GM18505 (cell line): Measurements from ENCODE around the gene SRCAP.
"Not testable (repeated sequence)": the region's sequence is repeated elsewhere in the genome, so short reads cannot be mapped to it uniquely, and the experiment has no call there.

Experiments used
- ATAC-seq: cut with Tn5 transposase; IDR thresholded peaks from one replicate; pipeline ENCODE4 v1.9.1; 2021; ENCODE audit not compliant: unreplicated experiment
- POLR2A ChIP-seq: IDR thresholded peaks from 4 replicates; pipeline ENCODE4 v1.6.1; 2011; ENCODE audit warnings: borderline replicate concordance; ENCODE audit not compliant: insufficient read depth, insufficient read length; ENCODE audit errors: extremely low read depth

The SRCAP gene

GRCh38 chr16:30669026-30669902 is 29.7 kb upstream of the SRCAP start:
- ATAC-seq, result no peak
- no peak for TF ChIP-seq POLR2A

- ATAC-seq, result no peak
- no peak for TF ChIP-seq POLR2A
These were observed 28.8 kb upstream of the SRCAP start for GRCh38 chr16:30669903-30670824.

- no peak for ATAC-seq
- no peak for TF ChIP-seq POLR2A
These were observed 23.8 kb upstream of the SRCAP start for GRCh38 chr16:30675143-30675542.

GRCh38 chr16:30677931-30678585 is 20.9 kb upstream of the SRCAP start:
- no peak for ATAC-seq
- TF ChIP-seq POLR2A, result no peak

GRCh38 chr16:30678586-30678970 is 20.4 kb upstream of the SRCAP start:
- no peak for ATAC-seq
- no peak for TF ChIP-seq POLR2A

- ATAC-seq, result no peak
- no peak for TF ChIP-seq POLR2A
These were observed 18.6 kb upstream of the SRCAP start for GRCh38 chr16:30680326-30680725.

GRCh38 chr16:30688701-30689100 is 10.3 kb upstream of the SRCAP start:
- TF ChIP-seq POLR2A, result no peak
- no peak for ATAC-seq

GRCh38 chr16:30691907-30692306 is 7.1 kb upstream of the SRCAP start:
- TF ChIP-seq POLR2A, result no peak
- no peak for ATAC-seq

- TF ChIP-seq POLR2A, result no peak
- ATAC-seq, result no peak
These were observed 6.4 kb upstream of the SRCAP start for GRCh38 chr16:30692396-30693064.

GRCh38 chr16:30694926-30695693 is 3.9 kb upstream of the SRCAP start:
- ATAC-seq, result no peak
- no peak for TF ChIP-seq POLR2A

GRCh38 chr16:30696646-30697045 is 2.3 kb upstream of the SRCAP start:
- not testable (repeated sequence) for ATAC-seq

- no peak for TF ChIP-seq POLR2A
- ATAC-seq, result peak; percentile 79
These were observed 1.5 kb upstream of the SRCAP start for GRCh38 chr16:30697264-30698138.
